GM06990 (cell line): ENCODE results near the gene PALS2.
A peak's percentile ranks its signal among the peaks of the same experiment; 100 is the strongest.

Experiments
- DNase-seq: peaks from one replicate; pipeline ENCODE4 v3.0.0-alpha.2; 2011; ENCODE audit not compliant: insufficient read length; ENCODE audit errors: extremely low read depth
- H3K27me3 ChIP-seq: replicated peaks from 2 replicates; pipeline ENCODE4 v1.6.0; 2011; ENCODE audit warnings: low read length; ENCODE audit not compliant: control insufficient read depth, insufficient read depth
- H3K36me3 ChIP-seq: 2 replicates; pipeline ENCODE4 v1.5.1; 2011; ENCODE audit warnings: low read length; ENCODE audit not compliant: control insufficient read depth, insufficient read depth
- H3K4me3 ChIP-seq: replicated peaks from 2 replicates; pipeline ENCODE4 v1.5.1; 2011; ENCODE audit warnings: low read depth, mild to moderate bottlenecking, control low read depth, low read length
- CTCF ChIP-seq: IDR thresholded peaks from 2 replicates; pipeline ENCODE4 v1.5.1; 2011; ENCODE audit warnings: low read length, control low read depth, mild to moderate bottlenecking, inconsistent platforms; ENCODE audit not compliant: insufficient read depth, poor library complexity, severe bottlenecking

The PALS2 gene

GRCh38 chr7:24572016-24572392 is 1.2 kb upstream of the PALS2 start:
- DNase-seq: no peak
- no peak for TF ChIP-seq CTCF
- no peak overlapping the region; the same call in 1 of the 2 replicates for H3K4me3 ChIP-seq
- H3K27me3 ChIP-seq: no peaks in the 10 kb centered on the region; the same call in none of the 2 replicates
- no peaks in the 10 kb centered on the region for H3K36me3 ChIP-seq

- no peaks in the 10 kb centered on the region for H3K36me3 ChIP-seq
- peak; percentile 22 for DNase-seq
- peak overlapping the region; percentile 79 for H3K4me3 ChIP-seq
- no peaks in the 10 kb centered on the region; the same call in none of the 2 replicates for H3K27me3 ChIP-seq
- no peak for TF ChIP-seq CTCF
Measured at GRCh38 chr7:24572393-24572996, 757 bp upstream of the PALS2 start.

- TF ChIP-seq CTCF: no peak
- DNase-seq: peak; percentile 75
- no peaks in the 10 kb centered on the region; the same call in 1 of the 2 replicates for H3K27me3 ChIP-seq
- no peaks in the 10 kb centered on the region for H3K36me3 ChIP-seq
- peak overlapping the region; percentile 69 for H3K4me3 ChIP-seq
Measured at GRCh38 chr7:24573554-24574338, 494 bp downstream of the PALS2 start.

GRCh38 chr7:24574386-24574785 is 1.1 kb downstream of the PALS2 start:
- DNase-seq: no peak
- Histone ChIP-seq H3K4me3 (peak overlapping the region; percentile 69), H3K36me3 (no peaks in the 10 kb centered on the region), H3K27me3 (no peaks in the 10 kb centered on the region; the same call in 1 of the 2 replicates)
- TF ChIP-seq CTCF: no peak

GRCh38 chr7:24574950-24575349 is 1.7 kb downstream of the PALS2 start:
- no peaks in the 10 kb centered on the region for H3K36me3 ChIP-seq
- peak overlapping the region; percentile 69 for H3K4me3 ChIP-seq
- no peaks in the 10 kb centered on the region; the same call in 1 of the 2 replicates for H3K27me3 ChIP-seq
- DNase-seq: no peak
- TF ChIP-seq CTCF: no peak
